Measurements from ENCODE around the gene SDHAF1.
A peak's percentile ranks its signal among the peaks of the same experiment; 100 is the strongest.
"Not testable (repeated sequence)": the region's sequence is repeated elsewhere in the genome, so short reads cannot be mapped to it uniquely, and the experiment has no call there.

The SDHAF1 gene, protein sequence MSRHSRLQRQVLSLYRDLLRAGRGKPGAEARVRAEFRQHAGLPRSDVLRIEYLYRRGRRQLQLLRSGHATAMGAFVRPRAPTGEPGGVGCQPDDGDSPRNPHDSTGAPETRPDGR

DNA sequence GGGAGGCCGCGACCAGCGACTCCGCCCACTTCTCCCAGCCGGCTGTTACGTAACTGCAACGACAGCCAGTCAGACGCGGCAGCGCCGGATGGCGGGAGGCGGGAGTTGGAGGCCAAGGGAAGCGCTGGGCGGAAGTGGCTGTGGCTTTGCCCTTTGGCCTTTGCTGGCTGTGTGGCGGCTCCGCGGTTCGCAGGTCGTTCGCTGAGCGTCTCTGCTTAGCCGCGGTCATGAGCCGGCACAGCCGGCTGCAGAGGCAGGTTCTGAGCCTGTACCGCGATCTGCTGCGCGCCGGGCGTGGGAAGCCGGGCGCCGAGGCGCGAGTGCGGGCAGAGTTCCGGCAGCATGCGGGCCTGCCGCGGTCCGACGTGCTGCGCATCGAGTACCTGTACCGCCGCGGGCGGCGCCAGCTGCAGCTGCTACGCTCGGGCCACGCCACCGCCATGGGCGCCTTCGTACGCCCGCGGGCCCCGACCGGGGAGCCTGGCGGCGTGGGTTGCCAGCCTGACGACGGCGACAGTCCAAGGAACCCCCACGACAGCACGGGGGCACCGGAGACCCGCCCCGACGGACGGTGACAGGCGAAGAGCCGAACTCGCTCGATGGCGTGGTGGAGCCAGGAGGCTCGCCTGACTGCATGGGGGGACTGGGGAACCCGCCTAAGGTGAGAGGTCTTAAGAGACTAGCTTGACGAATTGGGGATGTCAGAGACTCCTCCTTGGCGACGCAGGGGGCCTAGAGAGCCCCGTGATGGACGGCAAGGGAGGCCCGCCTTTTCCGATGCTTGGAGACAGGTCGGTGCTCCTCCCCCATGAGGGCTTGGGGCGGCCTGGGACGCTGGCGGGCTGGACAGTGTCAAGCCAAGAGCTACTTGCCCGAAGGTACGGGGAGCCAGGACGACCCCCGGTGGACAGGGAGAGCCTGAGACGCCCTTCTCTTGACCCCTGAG lies at the start of gene SDHAF1:
SDHAF1 (plus strand) TSS at position 141 of the 946 bp plus-strand sequence; CDS start at position 228, 87 bp downstream.
- DNase-seq: peak; percentile 90

DNA sequence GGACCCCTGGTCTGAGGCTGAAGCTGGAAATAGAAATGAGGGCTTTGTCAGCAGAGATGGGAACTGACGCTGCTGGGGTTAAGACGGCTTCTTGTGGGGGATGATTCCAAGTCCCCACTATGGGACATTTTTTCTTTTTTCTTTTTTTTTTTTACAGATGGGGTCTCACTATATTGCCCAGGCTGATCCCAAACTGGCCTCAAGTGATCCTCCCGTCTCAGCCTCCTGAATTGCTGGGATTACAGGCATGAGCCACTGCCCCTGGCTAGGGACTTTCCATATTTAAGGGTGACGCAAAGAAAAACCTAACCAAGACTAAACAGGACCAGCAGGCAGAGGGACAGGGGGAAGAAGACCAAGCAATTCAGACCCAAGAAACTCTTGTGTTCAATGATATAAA lies 48.8 kb upstream of the SDHAF1 start:
- DNase-seq: no peak

DNA sequence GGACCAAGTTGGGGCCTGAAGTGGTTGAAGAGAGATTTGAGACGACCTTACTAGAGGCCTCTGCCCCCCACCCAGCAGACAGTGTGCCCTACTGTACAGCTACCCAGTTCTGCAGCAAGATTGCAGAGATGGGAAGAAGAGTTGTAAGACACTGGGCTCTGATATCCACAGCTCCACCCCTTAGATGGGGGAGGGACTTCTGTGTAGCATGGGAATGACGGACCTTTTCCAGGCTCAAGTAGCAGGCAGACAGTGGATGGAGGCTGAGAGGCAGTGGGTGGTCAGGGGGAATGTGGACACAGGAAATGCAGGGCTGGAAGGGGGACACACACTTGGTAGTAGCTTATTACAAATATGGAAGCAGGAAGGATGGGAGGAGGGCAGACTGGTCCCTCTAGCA lies 45.9 kb upstream of the SDHAF1 start:
- no peak for DNase-seq

DNA sequence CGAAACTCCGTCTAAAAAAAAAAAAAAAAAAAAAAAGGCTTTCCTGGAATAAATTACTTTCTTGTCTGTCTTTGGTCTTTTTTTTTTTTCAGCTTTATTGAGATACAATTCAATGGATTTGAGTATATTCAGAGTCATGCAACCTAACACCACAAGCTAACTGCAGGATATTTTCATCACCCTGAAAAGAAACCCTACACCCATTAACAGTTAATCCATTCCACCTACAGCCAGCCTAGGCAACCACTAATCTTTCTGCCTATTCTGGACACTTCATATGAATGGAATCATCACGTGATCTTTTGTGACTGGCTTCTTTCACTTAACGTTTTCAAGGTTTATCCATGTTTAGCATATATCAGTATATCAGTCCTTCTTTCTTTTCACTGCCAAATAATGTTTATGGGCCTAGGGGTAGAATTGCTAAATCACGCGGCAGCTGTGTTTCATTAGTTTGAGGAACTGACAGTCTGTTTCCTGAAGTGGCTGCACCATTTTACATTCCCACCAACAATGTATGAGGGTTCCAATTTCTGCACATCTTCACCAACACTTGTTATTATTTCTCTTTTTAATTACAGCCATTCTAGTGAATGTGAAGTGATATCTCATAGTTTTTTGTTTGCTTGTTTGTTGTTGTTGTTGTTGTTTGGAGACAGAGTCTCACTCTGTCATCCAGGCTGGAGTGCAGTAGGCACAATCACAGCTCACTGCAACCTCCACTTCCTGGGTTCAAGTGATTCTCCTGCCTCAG lies 38.9 kb upstream of the SDHAF1 start:
- DNase-seq: no peak

DNA sequence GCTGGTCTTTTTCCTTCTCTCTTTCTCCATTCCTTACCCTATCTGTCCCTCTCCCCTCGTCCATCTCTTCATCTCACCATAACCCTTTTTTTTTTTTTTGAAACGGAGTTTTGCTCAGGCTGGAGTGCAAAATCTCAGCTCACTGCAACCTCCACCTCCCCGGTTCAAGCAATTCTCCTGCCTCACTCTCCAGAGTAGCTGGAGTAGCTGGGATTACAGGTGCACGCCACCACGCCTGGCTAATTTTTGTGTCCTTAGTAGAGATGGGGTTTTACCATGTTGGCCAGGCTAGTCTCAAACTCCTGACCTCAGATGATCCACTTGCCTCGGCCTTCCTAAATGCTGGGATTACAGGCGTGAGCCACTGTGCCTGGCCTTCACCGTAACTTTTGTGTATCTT lies 37.6 kb upstream of the SDHAF1 start:
- DNase-seq: not testable (repeated sequence)

DNA sequence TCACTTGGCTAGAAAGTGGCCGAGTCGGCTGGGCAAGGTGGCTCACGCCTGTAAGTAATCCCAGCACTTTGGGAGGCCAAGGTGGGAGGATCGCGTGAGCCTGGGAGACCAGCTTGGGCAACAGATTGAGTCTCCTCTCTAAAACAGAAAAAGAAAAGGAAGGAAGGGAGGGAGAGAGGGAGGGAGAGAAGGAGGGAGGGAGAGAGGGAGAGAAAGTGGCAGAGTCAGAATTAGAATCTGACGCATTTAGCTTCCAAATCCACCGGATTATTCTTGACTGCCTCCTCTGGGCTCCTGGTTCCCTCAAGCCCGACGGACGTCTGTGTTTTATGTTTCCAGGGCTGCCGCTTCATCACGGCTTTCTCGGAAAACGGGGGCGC lies 36.3 kb upstream of the SDHAF1 start:
- no peak for DNase-seq

DNA sequence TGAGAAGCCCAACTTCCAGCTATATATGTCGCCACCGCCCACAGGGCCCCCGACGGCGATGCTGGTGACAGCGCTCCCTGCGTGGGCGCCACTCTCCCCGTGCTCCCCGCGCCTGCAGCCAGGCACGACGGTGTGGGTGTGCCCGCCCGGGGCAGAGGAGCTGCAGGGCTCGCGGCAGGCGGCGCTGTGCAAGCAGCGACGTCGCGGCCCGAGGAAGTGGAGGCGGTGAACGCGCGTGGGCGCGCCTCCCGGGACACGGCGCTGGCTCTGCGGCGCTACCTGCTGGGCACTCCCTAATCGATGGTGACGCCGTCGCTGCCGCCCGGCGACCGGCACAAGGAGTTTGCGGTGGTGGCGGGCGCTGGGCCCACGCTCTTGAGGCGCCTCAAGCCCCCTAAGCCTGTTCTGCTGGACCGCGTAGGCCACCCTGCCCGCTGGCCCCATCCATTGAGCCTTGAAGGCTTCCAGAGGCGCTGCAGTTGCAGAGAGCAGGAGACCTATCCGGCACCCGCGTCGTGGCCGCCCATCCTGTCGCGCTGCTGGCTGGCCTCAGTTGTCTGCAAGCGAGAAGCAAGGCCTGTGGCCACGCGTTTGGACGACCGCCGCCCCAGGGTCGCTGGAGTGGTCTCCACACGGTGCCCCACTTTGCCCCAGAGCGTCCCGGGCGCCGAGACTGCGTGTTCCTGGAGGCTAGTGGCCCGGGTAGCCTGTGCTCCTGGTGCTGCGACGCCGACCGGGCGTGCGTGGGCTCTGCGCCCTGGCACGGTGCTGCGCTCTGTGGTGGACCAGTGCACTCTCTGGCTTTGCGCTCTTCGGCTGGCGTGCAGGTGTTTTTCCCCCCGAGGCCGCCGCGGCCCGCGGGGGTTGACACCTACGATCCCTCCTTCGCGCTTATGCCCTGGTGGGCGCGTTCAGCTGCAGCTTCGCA lies 35.7 kb upstream of the SDHAF1 start:
- DNase-seq: no peak

DNA sequence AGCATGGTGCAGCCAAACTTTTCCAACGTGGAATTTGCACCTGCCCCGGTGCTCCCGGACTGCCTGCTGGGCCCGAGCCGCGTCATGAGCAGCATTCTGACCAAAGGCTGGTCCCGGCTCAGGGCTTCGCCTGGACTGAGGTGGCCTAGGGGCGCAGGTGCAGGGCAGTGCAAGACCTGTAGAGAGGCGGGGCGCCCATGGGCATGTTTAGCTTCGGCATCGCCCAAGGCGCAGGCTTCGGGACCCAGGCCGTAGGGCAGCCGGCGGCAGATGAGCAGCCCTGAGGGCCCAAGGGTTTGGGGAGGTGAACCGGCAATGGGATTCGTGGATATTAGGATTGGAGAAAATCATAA lies 35.0 kb upstream of the SDHAF1 start:
- no peak for DNase-seq

DNA sequence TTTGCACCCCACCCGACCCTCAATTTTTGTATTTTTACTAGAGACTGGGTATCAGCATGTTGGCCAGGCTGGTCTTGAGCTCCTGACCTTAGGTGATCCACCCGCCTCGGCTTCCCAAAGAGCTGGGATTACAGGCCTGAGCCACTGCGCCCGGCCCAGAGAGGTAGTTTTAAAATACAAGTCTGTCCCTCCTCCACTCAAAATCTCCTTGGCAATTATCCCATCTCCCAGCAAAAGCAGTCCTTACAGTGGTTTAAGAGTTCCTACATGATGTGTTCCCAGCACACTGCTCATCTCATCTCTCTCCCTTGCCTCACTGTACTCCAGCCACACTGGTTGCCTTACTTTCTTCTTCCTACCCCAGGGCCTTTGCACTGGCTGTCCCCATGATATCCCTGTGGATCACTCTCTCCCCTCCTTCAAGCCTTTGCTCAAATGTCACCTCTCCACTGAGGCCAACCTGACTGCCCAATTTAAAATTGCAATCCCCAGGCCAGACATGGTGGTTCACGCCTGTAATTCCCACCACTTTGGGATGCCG lies 34.5 kb upstream of the SDHAF1 start:
- no peak for DNase-seq

DNA sequence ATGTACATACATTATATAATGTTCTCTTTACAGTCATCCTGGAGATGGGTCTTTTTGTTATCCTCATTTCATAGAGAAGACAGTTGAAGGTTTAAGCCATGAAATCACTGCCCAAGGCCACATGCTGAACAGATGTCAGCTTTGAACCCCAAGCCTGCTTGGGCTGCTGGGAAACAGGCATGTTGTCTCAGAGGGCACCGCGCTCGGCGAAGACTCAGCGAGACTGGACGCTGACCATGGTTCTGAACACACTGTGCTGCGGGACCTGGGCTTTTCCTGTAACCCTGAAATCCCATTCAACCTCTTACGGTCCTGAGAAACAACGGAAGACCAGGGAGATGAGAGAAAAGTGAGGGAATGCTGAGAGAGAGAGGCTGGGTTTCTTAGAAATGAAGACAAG lies 31.5 kb upstream of the SDHAF1 start:
- DNase-seq: peak; percentile 57

DNA sequence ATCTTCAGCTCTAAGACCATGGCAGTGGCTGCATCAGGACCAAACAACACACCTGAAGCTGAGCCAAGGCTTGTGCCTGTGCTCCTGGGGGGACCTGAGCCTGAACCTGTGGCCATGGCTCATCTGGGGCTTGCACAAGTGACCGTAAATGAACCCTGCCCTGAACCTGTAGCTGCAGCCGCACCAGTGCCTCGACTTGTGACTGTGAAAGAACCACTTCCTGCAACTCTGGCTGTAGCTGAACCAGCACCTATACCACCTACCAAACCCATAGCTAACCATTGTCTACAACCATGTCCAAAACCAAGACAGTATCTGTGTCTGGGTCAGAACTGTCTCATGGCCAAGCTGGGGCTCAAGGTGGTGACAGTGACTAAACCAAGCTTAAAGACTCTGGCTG lies 28.2 kb upstream of the SDHAF1 start:
- no peak for DNase-seq

DNA sequence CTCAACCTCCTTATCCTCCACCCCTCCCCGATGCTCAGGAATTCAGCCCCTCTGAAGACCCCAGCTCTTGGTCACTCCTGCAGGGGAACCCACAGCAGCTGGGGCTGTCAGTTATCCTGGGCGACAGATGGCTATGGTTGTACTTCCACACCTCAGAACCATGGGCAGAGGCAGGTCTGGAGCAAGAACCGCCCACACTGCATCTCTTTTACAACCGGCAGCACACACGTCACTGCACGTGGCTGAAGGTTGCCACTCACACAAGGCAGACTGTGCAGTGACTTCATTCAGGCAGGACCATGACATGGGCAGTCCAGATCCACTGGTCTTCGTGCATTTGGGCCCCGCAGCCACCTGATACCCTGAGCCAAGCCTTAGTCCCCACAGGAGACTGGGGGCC lies 21.5 kb upstream of the SDHAF1 start:
- DNase-seq: no peak

DNA sequence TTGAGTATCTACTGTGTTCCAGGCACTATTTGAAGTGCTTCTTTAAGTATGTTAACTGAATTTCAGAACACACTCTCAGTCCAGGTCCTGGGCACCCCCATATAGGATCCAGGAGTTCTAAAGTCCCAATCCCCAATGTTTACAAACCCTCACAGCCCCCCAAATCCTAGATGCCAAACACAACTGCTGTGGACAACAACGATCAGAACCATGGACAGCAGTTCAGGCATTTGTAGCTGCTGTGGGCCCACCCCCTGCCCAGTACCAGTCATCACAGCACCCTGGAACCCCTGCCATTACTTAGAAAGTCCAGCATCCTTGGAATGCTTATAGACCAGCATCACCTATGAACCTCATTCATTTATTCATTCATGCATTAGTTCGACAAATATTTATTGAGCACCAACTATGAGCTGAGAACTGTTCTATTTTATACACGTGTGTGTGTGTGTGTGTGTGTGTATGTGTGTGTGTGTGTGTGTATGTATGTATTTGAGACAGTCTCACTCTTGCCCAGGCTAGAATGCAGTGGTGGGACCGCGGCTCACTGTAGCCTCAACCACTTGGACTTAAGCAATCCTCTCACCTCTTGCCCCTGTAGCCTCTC lies 19.3 kb upstream of the SDHAF1 start:
- peak; percentile 23 for DNase-seq

DNA sequence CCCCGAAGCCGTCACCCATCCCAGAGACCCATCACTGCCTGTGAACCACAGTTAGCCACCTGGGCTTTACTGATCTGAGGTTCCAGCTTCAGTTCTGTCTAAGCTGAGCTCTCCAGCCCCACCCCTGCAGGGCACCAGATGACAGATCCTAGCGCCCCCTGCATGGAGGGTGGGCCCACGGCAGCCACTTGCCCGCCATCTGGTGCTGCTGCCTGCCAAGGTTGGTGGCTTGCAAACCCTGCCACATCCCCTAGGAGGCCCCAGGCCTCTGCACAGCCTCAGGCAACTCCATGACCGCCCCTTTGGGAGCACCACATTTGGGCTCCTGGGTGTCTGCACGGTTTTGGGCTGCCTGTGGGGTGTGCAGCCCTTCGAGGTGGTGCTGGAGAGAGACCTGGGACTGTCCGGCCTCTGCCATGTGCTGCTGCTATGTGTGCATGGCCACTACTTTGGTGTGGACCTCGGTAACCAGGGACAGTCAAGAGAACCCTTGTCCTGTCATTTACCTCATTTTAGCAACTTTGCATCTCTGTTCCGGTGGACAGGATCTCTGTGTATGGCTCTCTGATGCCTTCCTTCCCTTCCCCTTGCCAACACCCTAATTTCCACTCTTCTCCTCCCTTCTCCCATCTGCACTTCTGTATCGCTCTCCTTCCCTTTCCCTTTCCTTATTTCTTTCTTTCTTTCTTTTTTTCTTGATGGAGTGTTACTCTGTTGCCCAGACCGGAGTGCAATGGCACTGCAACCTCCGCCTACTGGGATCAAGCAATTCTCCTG lies 17.4 kb upstream of the SDHAF1 start:
- no peak for DNase-seq

DNA sequence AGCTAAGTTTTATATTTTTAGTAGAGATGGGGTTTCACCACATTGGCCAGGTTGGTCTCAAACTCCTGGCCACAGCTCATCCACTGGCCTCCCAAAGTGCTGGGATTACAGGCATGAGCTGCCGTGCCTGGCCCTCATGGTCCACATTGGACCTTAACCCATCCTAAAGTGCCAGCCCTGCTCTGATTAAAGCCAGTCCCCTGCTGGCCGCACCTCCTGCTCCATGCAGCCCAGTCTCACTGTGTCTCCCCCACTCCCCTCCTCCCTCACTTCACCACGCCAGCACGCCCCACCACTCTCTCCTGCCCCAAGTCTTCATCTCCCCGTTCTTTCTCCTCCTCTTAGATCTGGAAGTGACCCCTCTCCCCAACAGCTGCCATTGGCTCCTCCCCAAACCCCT lies 16.7 kb upstream of the SDHAF1 start:
- DNase-seq: no peak

DNA sequence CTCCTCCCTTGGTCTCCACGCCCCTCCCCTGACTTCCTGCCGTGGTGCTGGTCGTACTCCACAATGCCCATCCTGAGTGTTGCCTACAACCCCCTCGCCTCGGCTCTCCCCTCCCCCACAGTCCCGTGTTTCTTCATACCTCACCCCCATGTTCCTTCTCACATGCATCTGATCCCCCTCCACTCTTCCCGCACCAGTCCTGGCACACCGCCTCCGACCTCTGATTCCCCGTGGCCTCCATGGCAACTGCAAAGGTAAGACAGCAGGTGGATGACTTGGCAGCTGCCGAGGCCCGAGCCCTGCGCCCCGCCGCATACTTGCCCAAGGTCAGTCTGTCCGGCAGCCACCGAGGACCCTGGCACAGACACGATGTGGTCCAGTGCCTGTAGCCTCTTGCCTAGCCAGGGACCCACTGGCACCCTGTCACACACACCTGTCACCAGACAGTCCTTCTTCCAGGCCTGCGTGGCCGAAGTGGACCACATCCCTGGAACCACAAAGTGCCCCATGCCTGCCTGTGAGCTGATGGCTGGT lies 16.1 kb upstream of the SDHAF1 start:
- no peak for DNase-seq

DNA sequence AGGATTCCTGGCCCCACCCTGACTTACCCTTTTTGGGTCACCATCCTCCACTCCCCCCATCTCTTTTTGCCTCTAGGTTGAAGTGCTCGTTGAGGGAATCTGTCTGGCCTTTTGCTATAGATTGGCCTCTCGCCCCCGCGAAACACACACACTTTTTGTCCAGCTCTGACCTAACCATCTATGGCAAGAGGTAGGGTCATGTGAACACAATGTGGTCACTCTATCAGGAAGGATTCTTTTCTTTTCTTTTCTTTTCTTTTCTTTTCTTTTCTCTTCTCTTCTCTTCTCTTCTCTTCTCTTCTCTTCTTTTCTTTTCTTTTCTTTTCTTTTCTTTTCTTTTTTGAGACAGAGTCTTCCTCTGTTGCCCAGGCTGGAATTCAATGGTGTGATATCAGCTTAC lies 14.0 kb upstream of the SDHAF1 start:
- not testable (repeated sequence) for DNase-seq

DNA sequence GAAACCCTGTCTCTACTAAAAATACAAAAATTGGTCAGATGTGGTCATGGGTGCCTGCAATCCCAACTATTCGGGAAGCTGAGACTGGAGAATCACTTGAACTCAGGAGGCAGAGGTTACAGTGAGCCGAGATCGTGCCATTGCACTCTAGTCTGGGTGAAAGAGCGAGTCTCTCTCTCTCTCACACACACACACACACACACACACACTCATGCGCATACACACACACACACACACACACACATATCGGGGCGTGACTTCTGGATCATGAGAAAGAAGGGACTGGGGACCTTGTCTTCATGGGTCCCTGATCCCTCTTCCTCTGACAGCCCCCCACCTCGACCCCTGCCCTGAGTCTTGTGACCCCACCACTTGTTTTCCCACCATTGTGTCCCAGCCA lies 11.8 kb upstream of the SDHAF1 start:
- DNase-seq: no peak

DNA sequence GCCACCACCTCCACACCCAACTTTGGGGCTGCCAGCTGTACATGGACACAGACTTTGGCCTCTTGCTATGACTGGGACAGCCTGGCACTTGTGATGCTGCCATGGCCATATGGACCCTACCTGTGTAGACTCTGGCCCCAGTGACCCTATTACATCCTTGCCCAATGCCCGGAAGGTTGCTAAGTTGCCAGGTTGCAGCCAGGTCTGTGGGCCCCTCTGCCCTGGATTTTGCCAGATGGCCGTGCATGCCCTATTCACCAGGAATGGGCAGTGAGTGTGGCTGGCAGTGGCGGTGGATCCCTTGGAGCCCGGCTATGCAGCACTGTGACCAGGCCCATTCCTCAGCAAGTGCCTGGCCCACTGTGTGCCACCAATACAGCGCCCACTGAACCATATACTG lies 8.9 kb upstream of the SDHAF1 start:
- no peak for DNase-seq

DNA sequence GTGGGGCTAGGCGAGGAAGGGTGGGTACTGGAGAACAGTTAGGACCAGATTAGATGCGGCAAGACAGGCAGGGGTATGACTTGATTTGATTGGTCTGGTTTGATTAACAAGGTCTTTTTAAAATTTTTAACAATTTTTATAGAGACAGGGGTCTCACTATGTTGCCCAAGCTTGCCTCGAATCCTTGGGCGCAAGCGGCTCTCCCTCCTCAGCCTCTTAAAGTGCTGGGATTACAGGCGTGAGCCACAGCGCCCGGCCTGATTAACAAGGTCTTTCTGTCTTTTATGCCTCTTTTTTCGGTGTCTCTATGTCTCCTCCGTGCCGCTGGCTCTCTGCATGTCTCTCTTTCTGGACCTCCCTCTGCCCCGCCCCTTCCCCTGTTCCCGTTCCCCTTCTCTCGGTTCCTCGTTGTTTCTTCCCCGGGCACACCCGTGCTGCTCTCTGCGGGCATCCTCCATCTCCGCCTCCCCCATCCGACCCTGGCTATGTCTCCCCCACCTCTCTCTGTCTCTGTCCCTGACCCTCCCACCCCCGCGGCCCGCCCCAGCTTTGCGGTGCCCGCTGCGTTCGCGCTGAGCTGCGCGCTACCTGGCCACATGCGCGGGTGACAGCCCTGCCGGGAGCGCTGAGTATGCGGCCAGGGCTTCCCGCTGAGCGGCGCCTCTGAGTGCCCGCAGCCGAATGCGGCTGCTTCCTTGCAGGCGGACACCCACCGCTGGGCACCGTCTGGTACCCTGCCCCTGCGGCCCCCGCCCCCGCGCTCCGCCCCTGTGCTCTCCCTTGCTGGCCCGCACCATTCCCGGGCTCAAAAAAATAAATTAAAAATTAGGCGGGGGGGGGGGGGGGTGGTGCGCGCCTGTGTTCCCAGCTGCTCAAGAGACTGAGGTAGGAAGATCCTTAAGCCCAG lies 8.1 kb upstream of the SDHAF1 start:
- DNase-seq: no peak
